K562 (cell line): ENCODE measurements around the gene YPEL1. TPM values are rescaled to one million over a fixed set of nuclear protein-coding genes. Genes with fewer than 3 reads are reported as not detected.

Experiments used
- ARID1B ChIP-seq: fragments of 450-650 bp; IDR thresholded peaks from 2 replicates; pipeline ENCODE4 v1.6.1; 2016; ENCODE audit warnings: antibody characterized with exemption, mild to moderate bottlenecking, inconsistent platforms
- GABPB2 ChIP-seq: fragments of 250-450 bp; sonication (Bioruptor Pico); conservative IDR thresholded peaks from 2 replicates; pipeline ENCODE4 v1.5.1; 2021; ENCODE audit warnings: mild to moderate bottlenecking
- KDM2B ChIP-seq: fragments of 250-450 bp; sonication (Bioruptor Pico); IDR thresholded peaks from 2 replicates; pipeline ENCODE4 v1.8.0; 2021; ENCODE audit warnings: mild to moderate bottlenecking, moderate library complexity
- MEIS2 ChIP-seq: fragments of 450-650 bp; IDR thresholded peaks from 2 replicates; pipeline ENCODE4 v1.6.1; 2014; ENCODE audit warnings: mild to moderate bottlenecking; ENCODE audit not compliant: partially characterized antibody
- NFE2 ChIP-seq: IDR thresholded peaks from 2 replicates; pipeline ENCODE4 v1.6.1; 2014; ENCODE audit warnings: antibody characterized with exemption, low read depth
- NR2C2 ChIP-seq, 2 experiments: fragments of 200-800 bp in 1 of 2; sonication (Bioruptor generic) in 1 of 2; sonication (generic) in 1 of 2; formaldehyde crosslinking in 1 of 2; IDR thresholded peaks; 2 replicates each; pipeline versions ENCODE4 v1.6.1 to v1.8.0; 2016 to 2022; ENCODE audit warnings: mild to moderate bottlenecking in 1 of 2, missing compliant biosample characterization in 1 of 2, missing genetic modification characterization in 1 of 2, missing genetic modification reagents in 1 of 2
- SIN3B ChIP-seq: fragments of 450-650 bp; IDR thresholded peaks from 2 replicates; pipeline ENCODE4 v1.6.1; 2017; ENCODE audit warnings: low read depth, mild to moderate bottlenecking, moderate library complexity
- SLC30A9 ChIP-seq: fragments of 250-450 bp; sonication (Bioruptor Pico); IDR thresholded peaks from 2 replicates; pipeline ENCODE4 v1.8.0; 2022; ENCODE audit warnings: mild to moderate bottlenecking, moderate library complexity
- SP2 ChIP-seq: IDR thresholded peaks from 2 replicates; pipeline ENCODE4 v1.6.1; 2011; ENCODE audit warnings: mild to moderate bottlenecking, low read depth, low read length, moderate library complexity; ENCODE audit not compliant: poor library complexity, severe bottlenecking; ENCODE audit errors: extremely low read depth
- TARDBP ChIP-seq: fragments of 450-650 bp; IDR thresholded peaks from 2 replicates; pipeline ENCODE4 v1.6.1; 2016
- ZC3H11A ChIP-seq: IDR thresholded peaks from 2 replicates; pipeline ENCODE4 v1.6.1; 2012; ENCODE audit warnings: low read depth, low read length, improper control_type of control experiment
- ZNF785 ChIP-seq: fragments of 250-450 bp; sonication (Bioruptor Pico); IDR thresholded peaks from 2 replicates; pipeline ENCODE4 v1.4.0; 2020; ENCODE audit warnings: mild to moderate bottlenecking
- polyA plus RNA-seq, 8 experiments: library from polyadenylated mRNA; depleted of rRNA in 4 of 8; stranded (reverse) in 5 of 8; unstranded in 3 of 8; fragments of >200 nt; fragmentation: Nextera tagmentation in 2 of 8; fragmentation: Illumina TruSeq in 1 of 8; extraction: Ambion mirVana in 2 of 8; extraction: Trizol in 1 of 8; gene quantifications; 2 replicates each; pipeline versions ENCODE4 v1.2.1 to v1.2.3, GENCODE V29; 2011 to 2014; ENCODE audit warnings: inconsistent platforms in 1 of 8, missing spikeins in 1 of 8
- total RNA-seq, 7 experiments: library from RNA; depleted of rRNA in 6 of 7; stranded (reverse); fragments of >200 nt in 6 of 7; fragmentation: Illumina TruSeq in 2 of 7; extraction: Trizol in 2 of 7; gene quantifications; 2 replicates each; pipeline versions ENCODE4 v1.2.1 to v1.2.3, GENCODE V29; 2011 to 2021; ENCODE audit warnings: low replicate concordance in 1 of 7
- TF ChIP-seq, protein P1 (sequence below): sonication (generic); formaldehyde crosslinking; IDR thresholded peaks from 2 replicates; pipeline ENCODE4 v1.8.0; 2022; ENCODE audit warnings: mild to moderate bottlenecking, missing genetic modification reagents
- TF ChIP-seq, protein P2 (sequence below): sonication (generic); formaldehyde crosslinking; IDR thresholded peaks from 2 replicates; pipeline ENCODE4 v1.8.0; 2023; ENCODE audit warnings: missing genetic modification reagents, mild to moderate bottlenecking, borderline replicate concordance
- TF ChIP-seq, protein P3 (sequence below): sonication (generic); formaldehyde crosslinking; IDR thresholded peaks from 2 replicates; pipeline ENCODE4 v1.8.0; 2022; ENCODE audit warnings: mild to moderate bottlenecking, low read depth, missing genetic modification reagents
- TF ChIP-seq, protein P4 (sequence below): fragments of 450-650 bp; formaldehyde crosslinking; IDR thresholded peaks from 2 replicates; pipeline ENCODE4 v1.4.0; 2020; ENCODE audit warnings: mild to moderate bottlenecking

Gene YPEL1
- total and polyA plus RNA-seq, 9 of the 15 experiments (the other 6 are each of a cell fraction or from before 2014, with no cell fraction given): 0.07 to 2.2 (median 0.46) TPM

DNA sequence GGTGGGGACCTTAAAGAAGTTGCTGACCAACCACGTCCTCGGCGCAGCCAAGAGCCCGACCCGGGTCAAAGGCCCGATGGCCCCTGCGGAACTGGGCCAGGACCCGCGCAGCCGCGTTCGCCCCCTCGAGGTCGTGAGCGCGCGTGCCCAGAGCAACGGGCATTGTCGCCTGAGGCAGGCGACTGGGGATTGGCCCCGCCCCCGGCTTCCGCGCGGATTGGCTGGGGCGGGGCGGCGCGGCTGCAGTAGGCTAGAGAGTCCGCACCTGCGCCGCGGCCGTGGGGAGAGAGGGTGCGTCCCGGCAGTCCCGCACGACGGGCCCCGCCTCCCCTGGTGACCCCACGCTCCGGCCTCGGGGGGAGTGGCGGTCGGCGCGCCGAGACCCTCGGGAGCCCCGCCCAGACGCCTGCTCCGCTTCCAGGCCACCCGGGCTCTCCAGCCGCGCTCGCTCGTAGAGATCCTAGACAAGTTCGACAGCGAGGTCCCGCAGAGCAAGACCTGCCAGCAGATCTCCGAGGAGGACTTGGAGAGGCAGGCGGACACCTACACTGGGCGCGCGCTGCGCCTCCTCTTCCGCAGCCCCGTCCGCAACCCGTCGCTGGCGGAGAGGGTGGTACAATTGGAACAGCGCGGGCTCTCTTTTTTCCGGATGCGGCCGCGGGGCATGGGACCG lies 78.1 kb downstream of the YPEL1 start (continued):
- TF ChIP-seq, protein P1, sequence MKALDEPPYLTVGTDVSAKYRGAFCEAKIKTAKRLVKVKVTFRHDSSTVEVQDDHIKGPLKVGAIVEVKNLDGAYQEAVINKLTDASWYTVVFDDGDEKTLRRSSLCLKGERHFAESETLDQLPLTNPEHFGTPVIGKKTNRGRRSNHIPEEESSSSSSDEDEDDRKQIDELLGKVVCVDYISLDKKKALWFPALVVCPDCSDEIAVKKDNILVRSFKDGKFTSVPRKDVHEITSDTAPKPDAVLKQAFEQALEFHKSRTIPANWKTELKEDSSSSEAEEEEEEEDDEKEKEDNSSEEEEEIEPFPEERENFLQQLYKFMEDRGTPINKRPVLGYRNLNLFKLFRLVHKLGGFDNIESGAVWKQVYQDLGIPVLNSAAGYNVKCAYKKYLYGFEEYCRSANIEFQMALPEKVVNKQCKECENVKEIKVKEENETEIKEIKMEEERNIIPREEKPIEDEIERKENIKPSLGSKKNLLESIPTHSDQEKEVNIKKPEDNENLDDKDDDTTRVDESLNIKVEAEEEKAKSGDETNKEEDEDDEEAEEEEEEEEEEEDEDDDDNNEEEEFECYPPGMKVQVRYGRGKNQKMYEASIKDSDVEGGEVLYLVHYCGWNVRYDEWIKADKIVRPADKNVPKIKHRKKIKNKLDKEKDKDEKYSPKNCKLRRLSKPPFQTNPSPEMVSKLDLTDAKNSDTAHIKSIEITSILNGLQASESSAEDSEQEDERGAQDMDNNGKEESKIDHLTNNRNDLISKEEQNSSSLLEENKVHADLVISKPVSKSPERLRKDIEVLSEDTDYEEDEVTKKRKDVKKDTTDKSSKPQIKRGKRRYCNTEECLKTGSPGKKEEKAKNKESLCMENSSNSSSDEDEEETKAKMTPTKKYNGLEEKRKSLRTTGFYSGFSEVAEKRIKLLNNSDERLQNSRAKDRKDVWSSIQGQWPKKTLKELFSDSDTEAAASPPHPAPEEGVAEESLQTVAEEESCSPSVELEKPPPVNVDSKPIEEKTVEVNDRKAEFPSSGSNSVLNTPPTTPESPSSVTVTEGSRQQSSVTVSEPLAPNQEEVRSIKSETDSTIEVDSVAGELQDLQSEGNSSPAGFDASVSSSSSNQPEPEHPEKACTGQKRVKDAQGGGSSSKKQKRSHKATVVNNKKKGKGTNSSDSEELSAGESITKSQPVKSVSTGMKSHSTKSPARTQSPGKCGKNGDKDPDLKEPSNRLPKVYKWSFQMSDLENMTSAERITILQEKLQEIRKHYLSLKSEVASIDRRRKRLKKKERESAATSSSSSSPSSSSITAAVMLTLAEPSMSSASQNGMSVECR (CRISPR knock-in tag): no peak
- TF ChIP-seq SIN3B: no peak
- TF ChIP-seq GABPB2 (CRISPR knock-in tag): no peak
- no peak for TF ChIP-seq ZNF785 (CRISPR knock-in tag)
- TF ChIP-seq, protein P2, sequence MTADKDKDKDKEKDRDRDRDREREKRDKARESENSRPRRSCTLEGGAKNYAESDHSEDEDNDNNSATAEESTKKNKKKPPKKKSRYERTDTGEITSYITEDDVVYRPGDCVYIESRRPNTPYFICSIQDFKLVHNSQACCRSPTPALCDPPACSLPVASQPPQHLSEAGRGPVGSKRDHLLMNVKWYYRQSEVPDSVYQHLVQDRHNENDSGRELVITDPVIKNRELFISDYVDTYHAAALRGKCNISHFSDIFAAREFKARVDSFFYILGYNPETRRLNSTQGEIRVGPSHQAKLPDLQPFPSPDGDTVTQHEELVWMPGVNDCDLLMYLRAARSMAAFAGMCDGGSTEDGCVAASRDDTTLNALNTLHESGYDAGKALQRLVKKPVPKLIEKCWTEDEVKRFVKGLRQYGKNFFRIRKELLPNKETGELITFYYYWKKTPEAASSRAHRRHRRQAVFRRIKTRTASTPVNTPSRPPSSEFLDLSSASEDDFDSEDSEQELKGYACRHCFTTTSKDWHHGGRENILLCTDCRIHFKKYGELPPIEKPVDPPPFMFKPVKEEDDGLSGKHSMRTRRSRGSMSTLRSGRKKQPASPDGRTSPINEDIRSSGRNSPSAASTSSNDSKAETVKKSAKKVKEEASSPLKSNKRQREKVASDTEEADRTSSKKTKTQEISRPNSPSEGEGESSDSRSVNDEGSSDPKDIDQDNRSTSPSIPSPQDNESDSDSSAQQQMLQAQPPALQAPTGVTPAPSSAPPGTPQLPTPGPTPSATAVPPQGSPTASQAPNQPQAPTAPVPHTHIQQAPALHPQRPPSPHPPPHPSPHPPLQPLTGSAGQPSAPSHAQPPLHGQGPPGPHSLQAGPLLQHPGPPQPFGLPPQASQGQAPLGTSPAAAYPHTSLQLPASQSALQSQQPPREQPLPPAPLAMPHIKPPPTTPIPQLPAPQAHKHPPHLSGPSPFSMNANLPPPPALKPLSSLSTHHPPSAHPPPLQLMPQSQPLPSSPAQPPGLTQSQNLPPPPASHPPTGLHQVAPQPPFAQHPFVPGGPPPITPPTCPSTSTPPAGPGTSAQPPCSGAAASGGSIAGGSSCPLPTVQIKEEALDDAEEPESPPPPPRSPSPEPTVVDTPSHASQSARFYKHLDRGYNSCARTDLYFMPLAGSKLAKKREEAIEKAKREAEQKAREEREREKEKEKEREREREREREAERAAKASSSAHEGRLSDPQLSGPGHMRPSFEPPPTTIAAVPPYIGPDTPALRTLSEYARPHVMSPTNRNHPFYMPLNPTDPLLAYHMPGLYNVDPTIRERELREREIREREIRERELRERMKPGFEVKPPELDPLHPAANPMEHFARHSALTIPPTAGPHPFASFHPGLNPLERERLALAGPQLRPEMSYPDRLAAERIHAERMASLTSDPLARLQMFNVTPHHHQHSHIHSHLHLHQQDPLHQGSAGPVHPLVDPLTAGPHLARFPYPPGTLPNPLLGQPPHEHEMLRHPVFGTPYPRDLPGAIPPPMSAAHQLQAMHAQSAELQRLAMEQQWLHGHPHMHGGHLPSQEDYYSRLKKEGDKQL (CRISPR knock-in tag): no peak
- peak; percentile 31 for TF ChIP-seq SP2
- TF ChIP-seq SLC30A9 (CRISPR knock-in tag): no peak
- TF ChIP-seq, protein P3, sequence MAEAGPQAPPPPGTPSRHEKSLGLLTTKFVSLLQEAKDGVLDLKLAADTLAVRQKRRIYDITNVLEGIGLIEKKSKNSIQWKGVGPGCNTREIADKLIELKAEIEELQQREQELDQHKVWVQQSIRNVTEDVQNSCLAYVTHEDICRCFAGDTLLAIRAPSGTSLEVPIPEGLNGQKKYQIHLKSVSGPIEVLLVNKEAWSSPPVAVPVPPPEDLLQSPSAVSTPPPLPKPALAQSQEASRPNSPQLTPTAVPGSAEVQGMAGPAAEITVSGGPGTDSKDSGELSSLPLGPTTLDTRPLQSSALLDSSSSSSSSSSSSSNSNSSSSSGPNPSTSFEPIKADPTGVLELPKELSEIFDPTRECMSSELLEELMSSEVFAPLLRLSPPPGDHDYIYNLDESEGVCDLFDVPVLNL (CRISPR knock-in tag): no peak
- TF ChIP-seq, protein P4, sequence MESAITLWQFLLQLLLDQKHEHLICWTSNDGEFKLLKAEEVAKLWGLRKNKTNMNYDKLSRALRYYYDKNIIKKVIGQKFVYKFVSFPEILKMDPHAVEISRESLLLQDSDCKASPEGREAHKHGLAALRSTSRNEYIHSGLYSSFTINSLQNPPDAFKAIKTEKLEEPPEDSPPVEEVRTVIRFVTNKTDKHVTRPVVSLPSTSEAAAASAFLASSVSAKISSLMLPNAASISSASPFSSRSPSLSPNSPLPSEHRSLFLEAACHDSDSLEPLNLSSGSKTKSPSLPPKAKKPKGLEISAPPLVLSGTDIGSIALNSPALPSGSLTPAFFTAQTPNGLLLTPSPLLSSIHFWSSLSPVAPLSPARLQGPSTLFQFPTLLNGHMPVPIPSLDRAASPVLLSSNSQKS (CRISPR knock-in tag): no peak
- no peak for TF ChIP-seq NFE2
- peak; percentile 44; the same call in 1 of the 2 replicates for TF ChIP-seq ZC3H11A
- no peak for TF ChIP-seq ARID1B
- TF ChIP-seq KDM2B: no peak
- no peak for TF ChIP-seq MEIS2
- TF ChIP-seq NR2C2 (CRISPR knock-in tag; IDR thresholded peaks at IDR 0.05): no peak
- no peak for TF ChIP-seq NR2C2 (tag; IDR thresholded peaks at IDR 0.05)
- TF ChIP-seq TARDBP: no peak
